Activated naive CD4-positive, alpha-beta T cell (primary cell): Measurements from ENCODE around the gene SUSD6.
"Not testable (repeated sequence)": the region's sequence is repeated elsewhere in the genome, so short reads cannot be mapped to it uniquely, and the experiment has no call there.

Source experiments
- DNase-seq, 4 experiments: peaks; one replicate each; lab custom pipeline; 2025; lab: John Stamatoyannopoulos, UW

SUSD6 gene

DNA sequence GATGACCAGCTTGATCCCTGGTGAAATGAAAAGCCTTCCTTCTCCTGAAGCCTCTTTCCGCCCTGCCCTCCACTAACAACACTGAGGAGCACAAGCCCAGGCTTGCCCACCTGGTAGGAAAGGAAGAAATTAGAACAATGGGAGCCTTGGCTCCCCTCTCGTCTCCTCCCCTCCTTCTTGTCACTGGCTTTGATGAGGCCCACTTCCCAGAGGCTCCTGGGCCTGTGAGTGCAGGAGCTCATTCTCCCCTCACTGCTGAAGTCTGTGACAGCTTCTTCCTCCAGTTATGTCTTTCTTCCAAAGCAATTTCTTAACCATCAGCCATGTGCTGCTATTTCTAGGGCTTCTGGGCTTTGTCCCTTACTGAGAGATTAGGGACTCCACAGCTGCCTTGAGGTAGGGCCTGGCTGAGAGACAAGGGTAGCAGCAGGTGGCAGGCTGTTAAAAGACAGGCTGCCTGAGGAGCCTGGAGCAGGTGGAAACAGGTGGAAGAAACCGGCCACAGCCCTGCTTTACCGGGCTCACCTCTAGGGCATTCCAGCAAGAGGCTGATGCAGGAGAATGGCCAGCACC lies 101.9 kb downstream of the SUSD6 start:
- DNase-seq: no peak

DNA sequence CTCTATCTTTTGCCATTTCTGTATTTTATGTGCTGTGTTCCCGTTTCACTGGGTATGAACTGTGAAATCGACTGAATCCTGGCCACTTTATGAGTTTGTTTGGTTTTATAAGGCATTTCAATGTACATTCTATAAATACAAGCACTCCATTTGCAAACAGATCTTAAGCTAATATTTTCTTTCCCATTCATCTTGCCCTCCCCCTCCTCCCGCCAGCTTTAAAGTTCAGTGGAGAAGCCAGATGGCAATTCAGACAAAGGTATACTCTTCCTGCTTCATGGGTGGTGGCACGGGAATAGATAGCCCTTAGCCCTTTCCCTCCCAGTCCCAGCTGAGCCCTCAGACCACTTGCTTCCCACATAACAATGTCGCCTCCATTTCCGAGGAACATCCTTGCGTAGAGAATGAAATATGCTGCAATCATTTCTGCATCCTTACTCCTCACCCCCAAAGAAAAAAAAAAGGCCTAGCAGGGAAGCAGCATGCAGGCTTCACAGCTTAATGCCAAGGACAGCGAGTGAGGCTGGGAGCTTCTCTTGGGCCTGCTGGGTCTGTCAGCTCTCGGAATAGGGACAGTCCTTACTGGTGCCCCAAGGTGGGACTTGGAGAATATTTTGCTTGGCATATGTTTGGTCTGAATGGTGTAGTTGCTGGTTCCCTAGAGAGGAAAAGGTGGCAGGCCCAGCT lies 102.7 kb downstream of the SUSD6 start:
- no peak for DNase-seq

GRCh38 chr14:69715725-69716477 lies 104.5 kb downstream of the SUSD6 start:
- no peak for DNase-seq

GRCh38 chr14:69716478-69717187 lies 105.2 kb downstream of the SUSD6 start:
- no peak for DNase-seq

DNA sequence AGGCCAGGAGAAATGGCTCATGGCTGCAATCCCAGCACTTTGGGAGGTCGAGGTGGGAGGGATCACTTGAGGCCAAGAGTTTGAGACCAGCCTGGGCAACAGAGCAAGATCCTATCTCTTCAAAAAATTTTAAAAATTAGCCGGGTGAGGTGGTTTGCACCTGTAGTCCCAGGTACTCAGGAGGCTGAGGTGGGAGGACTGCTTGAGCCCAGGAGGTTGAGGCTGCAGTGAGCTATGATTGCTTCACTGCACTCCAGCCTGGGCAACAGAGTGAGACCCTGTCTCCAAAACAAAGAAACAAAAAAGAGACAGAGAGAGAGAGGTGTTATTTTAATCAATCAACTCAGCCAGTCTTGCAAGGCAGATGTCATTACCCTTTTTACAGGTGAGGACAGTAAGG lies 107.2 kb downstream of the SUSD6 start:
- DNase-seq: not testable (repeated sequence)

DNA sequence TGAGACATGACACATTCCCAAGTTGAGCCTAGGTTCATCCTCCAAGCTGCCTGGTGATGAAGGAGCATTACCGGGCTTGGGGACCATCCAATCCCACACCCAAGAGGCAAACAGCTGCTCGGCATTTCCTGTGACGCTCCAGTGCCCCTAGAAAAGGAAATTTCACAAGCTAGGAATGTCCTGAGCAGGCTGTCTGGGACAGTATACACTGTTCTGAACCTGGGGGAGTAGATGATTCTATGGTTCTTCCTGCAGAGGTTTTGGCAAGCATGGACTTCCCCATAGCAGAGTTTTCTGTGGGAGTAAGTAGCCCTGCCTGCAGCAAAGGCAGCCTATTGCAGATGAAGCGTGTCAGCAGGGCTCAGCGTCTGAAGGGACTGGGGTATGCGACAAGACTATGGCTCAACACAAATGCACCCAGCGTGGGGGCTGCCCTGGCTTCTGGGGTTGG lies 108.1 kb downstream of the SUSD6 start:
- no peak for DNase-seq

DNA sequence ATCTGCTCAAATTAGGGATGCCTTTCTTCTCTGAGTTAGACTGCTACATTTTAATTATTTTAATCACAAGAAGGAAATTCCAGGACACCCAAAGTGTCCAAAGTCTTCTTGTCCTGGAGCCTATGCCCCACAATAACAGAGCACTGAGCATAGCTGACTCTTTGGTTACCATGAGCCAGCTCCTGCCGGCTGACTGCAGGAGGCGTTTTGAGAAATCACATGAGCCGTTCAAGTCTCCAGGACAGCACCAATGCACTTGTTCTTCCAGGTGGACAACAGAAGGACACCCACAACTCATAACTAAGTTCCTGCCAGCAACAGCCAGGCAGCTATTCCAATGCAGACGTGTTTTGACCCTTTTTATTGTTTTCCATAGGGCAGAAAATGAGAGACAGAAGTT lies 109.5 kb downstream of the SUSD6 start:
- no peak for DNase-seq

DNA sequence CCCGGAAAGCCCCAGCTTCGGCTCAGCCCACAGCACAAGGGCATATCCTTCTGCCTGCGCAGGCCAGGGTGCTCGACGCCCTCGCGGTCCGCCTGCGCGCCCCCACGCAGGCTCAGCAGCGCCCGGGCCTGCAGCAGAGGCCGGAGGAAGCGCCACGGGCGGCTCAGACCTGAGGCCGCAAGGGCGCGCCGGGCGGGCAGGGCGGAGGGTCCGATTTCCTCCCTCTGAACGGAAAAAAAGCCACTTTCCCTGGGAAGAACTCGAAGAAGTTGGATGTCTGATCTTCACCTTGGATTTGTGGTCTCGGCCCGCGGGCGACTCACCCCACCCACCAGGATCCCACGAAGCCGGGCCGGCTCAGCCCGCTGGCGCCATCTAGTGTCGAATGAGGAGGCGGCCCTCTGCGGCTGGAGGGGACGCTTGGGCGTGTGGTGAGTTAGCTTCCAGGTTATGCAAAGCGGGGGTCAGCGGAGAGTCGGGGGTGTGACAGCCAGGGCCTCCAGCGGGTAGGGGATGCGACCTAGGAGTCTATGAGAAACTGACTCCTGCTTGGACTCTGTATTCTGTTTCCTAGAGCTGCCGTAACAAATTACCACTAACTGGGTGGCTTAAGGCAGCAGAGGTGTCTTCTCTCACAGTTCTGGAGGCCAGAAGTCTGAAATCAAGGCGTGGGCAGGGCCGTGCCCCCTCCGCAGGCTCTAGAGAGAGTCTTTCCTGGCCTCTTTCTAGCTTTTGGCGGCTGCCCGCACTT lies 115.5 kb downstream of the SUSD6 start:
- DNase-seq: peak; percentile 58 to 82 (median 69)

GRCh38 chr14:69727860-69728259 lies 116.5 kb downstream of the SUSD6 start:
- DNase-seq: no peak

- not testable (repeated sequence) for DNase-seq
Observed at GRCh38 chr14:69731919-69732598, 120.7 kb downstream of the SUSD6 start.

DNA sequence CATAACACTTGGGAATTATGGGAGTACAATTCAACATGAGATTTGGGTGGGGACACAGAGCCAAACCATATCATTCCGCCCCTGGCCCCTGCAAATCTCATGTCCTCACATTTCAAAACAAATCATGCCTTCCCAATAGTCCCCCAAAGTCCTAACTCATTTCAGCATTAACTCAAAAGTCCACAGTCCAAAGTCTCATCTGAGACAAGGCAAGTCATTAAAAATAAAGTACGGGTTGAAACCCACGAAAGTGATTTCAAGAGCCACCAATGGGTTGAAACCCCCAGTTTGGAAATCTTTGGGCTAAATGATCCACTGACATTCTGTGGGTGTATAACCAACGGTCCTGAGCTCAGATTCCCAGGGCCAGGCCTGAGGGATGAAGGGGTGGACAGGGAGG lies 125.0 kb downstream of the SUSD6 start:
- not testable (repeated sequence) for DNase-seq

GRCh38 chr14:69741055-69741454 lies 129.7 kb downstream of the SUSD6 start:
- DNase-seq: no peak

DNA sequence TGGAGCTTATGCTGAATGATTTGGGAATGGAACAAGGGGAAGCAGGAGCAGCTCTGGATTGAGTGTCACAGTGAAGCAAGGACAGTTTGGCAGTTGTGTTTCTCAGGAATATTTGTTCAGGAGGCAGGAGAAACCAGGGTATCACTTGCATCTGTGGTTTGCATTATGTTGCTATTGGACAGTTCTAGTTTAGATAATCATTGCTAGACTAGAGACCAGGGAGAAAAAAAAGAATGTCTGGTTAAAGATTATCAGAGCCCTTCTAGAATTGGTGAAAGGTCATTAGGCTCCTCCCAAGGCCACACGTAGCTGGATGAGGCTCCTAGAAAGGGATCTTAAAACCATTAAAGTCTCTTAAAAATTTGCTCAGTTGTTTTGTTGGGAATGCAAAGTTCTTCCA lies 138.6 kb downstream of the SUSD6 start:
- DNase-seq: no peak

DNA sequence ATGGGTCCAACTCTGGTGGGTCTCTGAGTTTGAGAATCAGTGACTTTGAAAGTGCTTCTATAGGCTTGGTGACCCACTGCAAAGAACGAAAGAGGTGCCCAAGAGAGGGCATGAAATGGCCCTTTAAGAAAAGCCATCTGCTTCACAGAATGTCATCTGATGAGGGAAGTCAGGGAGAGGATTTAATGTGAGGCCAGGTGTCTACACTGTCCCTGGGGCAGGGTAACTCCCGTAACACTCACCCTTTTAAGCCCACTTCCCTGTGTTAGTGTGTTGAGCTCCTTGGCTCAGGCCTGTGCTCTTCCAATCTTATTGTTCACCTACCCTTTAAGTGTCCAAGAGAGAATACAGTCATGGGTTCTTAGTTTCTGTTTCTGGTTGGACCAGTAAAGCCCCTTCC lies 139.1 kb downstream of the SUSD6 start:
- no peak for DNase-seq

DNA sequence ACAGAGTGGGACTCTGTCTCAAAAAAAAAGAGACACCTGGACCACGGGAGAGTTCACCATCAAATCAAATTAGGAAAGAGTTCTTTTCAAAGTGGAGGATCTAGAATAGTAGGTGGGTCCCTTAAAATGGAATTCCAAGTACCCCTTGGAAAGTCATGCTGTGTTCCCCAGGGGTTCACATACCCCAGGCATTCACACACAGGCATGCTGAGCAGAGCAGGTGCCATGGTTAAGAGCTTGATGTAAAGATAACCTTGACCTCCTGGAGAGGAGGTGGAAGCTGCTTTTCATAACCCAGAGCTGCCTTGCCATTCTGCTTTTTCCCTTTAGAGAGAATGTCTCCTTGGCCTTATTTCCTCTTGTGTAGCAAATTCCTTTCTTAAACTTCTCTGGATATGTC lies 141.4 kb downstream of the SUSD6 start:
- no peak for DNase-seq

DNA sequence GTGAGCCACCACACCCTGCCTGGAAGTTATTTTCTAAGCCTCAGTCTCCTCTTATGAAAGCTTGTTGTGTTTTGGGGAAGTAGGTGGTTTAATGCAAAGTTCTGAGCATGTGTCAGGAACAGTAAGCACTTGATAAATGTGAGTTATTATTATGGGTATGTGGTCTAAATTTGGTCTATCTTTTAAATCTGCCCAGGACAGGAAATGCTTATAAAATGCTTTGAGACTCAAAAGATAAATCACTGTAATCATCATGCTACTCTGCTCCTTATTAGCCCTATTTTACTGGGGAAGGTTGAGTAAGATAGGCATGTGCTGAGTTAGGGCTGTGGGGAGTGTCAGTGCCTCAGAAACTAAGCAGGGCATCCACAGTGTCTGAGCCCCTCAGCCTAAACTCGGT lies 142.5 kb downstream of the SUSD6 start:
- no peak for DNase-seq

- DNase-seq: no peak
Observed at GRCh38 chr14:69754487-69754886, 143.1 kb downstream of the SUSD6 start.

DNA sequence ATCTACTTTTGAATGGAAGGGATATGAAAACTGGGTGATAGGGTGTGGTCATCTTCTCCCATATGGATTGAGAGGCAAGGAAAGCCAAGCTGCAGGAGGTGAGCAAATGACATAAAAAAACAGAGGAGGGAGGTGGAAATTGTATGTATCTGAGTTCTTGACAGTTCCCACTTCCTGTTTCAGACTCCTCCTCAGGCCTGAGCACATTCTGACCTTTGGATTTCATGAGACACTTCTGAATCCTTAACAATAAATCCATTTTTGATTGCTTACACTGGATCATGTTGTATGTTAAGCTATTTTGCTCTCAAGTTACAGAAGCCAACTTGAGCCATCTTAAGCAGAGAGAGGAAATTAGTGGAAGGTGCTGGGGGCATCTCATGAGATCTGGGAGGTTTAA lies 143.9 kb downstream of the SUSD6 start:
- no peak for DNase-seq

DNA sequence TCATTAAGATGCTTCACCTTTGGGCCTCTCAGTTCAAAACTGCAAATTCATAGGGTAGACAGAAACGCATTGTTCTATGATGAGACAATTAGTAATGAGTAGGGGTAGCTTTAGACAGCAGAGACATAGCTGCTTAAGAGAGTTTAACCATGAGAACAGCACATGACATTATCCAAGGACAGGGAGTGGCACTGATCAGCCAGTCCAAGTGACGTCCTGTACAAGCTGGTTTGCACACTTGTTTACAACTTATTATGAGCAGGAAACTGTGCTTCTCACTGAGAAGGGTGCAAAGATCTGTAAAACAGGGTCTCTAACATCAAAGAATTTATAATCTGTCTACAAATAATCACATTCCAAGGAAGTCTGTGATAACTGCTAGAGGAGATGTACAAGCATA lies 144.4 kb downstream of the SUSD6 start:
- DNase-seq: no peak

DNA sequence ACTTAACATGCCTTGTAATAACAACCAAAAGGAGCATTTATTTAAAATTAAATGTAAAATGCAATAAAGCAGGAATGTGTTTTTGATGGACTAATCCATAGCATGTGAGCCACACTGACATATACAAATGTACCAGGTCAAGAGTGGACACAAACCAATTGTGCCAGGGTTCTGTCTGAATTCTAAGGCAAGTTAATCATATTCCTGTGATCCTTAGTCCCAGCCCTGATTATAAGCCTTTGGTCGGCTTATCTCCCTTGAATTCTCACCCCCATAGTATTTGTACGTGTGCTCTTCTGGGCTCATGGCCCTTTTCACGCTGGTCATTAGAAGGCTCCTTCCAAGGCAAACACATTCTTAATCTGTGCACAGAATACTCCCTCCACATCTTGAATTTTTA lies 144.9 kb downstream of the SUSD6 start:
- DNase-seq: no peak

DNA sequence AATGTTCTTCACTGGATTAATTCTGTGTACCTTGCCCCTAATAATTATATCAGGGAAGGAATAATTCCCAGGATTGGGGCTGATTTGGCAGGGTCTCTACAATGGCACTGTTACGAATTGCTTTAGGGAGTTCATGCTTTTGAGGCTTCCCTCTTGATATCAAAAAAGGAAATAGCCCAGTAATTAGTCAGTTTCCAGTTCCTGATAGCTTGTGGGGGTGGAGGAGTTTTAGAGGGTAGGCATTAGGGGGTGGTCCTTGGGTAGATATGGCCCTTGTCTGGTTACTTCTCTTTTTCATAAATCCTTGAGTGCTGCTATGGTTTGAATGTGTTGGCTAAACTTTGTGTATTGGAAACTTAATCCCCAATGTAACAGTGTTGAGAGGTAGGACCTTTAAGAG lies 149.4 kb downstream of the SUSD6 start:
- DNase-seq: no peak
